Liver (tissue), 9 donors: ENCODE measurements around the gene ORC3. TPM values are rescaled to one million over a fixed set of nuclear protein-coding genes. Genes with fewer than 3 reads are reported as not detected.

Experiments used
- DNase-seq: peaks from one replicate; pipeline ENCODE4 v3.0.0-alpha.2; 2017; ENCODE audit warnings: low spot score
- H3K27ac ChIP-seq, 2 donors: one replicate each; pipeline ENCODE4 v1.7.0; 2013; ENCODE audit warnings: inconsistent platforms in 2 of 2, low read length in 2 of 2, control low read depth in 1 of 2, low read depth in 1 of 2, mild to moderate bottlenecking in 1 of 2
- H3K27me3 ChIP-seq, 4 donors: one replicate each; pipeline versions ENCODE4 v1.6.1 to v1.7.0; 2013; ENCODE audit warnings: low read length in 3 of 4, inconsistent platforms in 1 of 4, mild to moderate bottlenecking in 1 of 4, moderate library complexity in 1 of 4; ENCODE audit not compliant: control insufficient read depth in 4 of 4, insufficient read depth in 4 of 4
- H3K36me3 ChIP-seq, 4 donors: one replicate each; pipeline versions ENCODE4 v1.6.1 to v1.7.0; 2013; ENCODE audit warnings: low read length in 3 of 4, mild to moderate bottlenecking in 3 of 4, low read depth in 1 of 4, moderate library complexity in 1 of 4; ENCODE audit not compliant: control insufficient read depth in 4 of 4, insufficient read depth in 3 of 4
- H3K4me1 ChIP-seq, 4 donors: one replicate each; pipeline versions ENCODE4 v1.6.1 to v1.7.0; 2013; ENCODE audit warnings: low read length in 3 of 4, mild to moderate bottlenecking in 3 of 4, moderate library complexity in 1 of 4; ENCODE audit not compliant: control insufficient read depth in 4 of 4, insufficient read depth in 4 of 4
- H3K4me3 ChIP-seq, 3 donors: one replicate each; pipeline versions ENCODE4 v1.6.1 to v1.7.0; 2013; ENCODE audit warnings: low read length in 3 of 3, control low read depth in 1 of 3, low read depth in 1 of 3, mild to moderate bottlenecking in 1 of 3
- H3K9ac ChIP-seq, 2 donors: one replicate each; pipeline ENCODE4 v1.7.0; 2013; ENCODE audit warnings: low read length in 2 of 2, mild to moderate bottlenecking in 2 of 2, moderate library complexity in 2 of 2, control low read depth in 1 of 2, low read depth in 1 of 2
- H3K9me3 ChIP-seq, 4 donors: one replicate each; pipeline versions ENCODE4 v1.6.1 to v1.7.0; 2013; ENCODE audit warnings: low read length in 3 of 4; ENCODE audit not compliant: control insufficient read depth in 4 of 4
- CTCF ChIP-seq: fragments of 150-350 bp; IDR thresholded peaks from 2 replicates; pipeline ENCODE4 v1.5.1; 2017; ENCODE audit warnings: improper control_type of control experiment, low read depth, low read length; ENCODE audit not compliant: missing input control
- FOXA1 ChIP-seq: IDR thresholded peaks from 2 replicates; pipeline ENCODE4 v1.6.1; 2016; ENCODE audit warnings: antibody characterized with exemption
- GABPA ChIP-seq, 2 donors: IDR thresholded peaks in 1 of 2; conservative IDR thresholded peaks in 1 of 2; 2 replicates each; pipeline ENCODE4 v1.6.1; 2016; ENCODE audit warnings: antibody characterized with exemption in 2 of 2, mild to moderate bottlenecking in 1 of 2, moderate library complexity in 1 of 2
- HNF4A ChIP-seq, 2 donors: conservative IDR thresholded peaks; 2 replicates each; pipeline ENCODE4 v1.6.1; 2016; ENCODE audit warnings: antibody characterized with exemption in 2 of 2, mild to moderate bottlenecking in 2 of 2
- HNF4G ChIP-seq: IDR thresholded peaks from 2 replicates; pipeline ENCODE4 v1.6.1; 2016; ENCODE audit warnings: antibody characterized with exemption
- JUND ChIP-seq, 2 donors: IDR thresholded peaks; 2 replicates each; pipeline ENCODE4 v1.6.1; 2016; ENCODE audit warnings: antibody characterized with exemption in 2 of 2
- MAX ChIP-seq: IDR thresholded peaks from 2 replicates; pipeline ENCODE4 v1.6.1; 2016; ENCODE audit warnings: antibody characterized with exemption
- REST ChIP-seq: IDR thresholded peaks from 2 replicates; pipeline ENCODE4 v1.6.1; 2016; ENCODE audit warnings: antibody characterized with exemption, mild to moderate bottlenecking
- RXRA ChIP-seq, 2 donors: IDR thresholded peaks; 2 replicates each; pipeline ENCODE4 v1.6.1; 2017 to 2018; ENCODE audit warnings: antibody characterized with exemption in 2 of 2, mild to moderate bottlenecking in 1 of 2
- YY1 ChIP-seq: IDR thresholded peaks from 2 replicates; pipeline ENCODE4 v1.6.1; 2016; ENCODE audit warnings: antibody characterized with exemption, mild to moderate bottlenecking
- ZBTB33 ChIP-seq: IDR thresholded peaks from 2 replicates; pipeline ENCODE4 v1.6.1; 2016; ENCODE audit warnings: antibody characterized with exemption
- WGBS: extraction: QIAGEN DNeasy Blood & Tissue Kit; methylation state at CpG from one replicate; pipeline ENCODE4 v1.1.7; 2013; 5-methylcytosine and 5-hydroxymethylcytosine counted together
- polyA plus RNA-seq, 2 donors: library from polyadenylated mRNA; stranded (reverse) in 1 of 2; unstranded in 1 of 2; fragments of 200-250 nt in 1 of 2; fragments of >200 nt in 1 of 2; fragmentation: Nextera tagmentation in 1 of 2; extraction: Ambion mirVana in 1 of 2; gene quantifications; one replicate each; pipeline versions ENCODE4 v1.2.1 to v1.2.3, GENCODE V29; 2013 to 2015
- total RNA-seq, 2 donors: library from RNA; depleted of rRNA; stranded (reverse); fragments of >200 nt; gene quantifications; one replicate each; pipeline ENCODE4 v1.2.3, GENCODE V29; 2014
- donor health status: healthy.
- donor health status: healthy.
- donor health status: healthy.
- donor health status: healthy.
- donor health status: healthy.

Gene ORC3
- total and polyA plus RNA-seq, 4 donors: 5.2 to 14.5 (median 10.5) TPM

GRCh38 chr6:87641065-87641692 lies 51.2 kb downstream of the ORC3 start:
- H3K4me3 ChIP-seq: no peak overlapping the region
- 57% methylated on average over 1 of the region's 1 CpG for WGBS

GRCh38 chr6:87645080-87645479 lies 55.1 kb downstream of the ORC3 start:
- Histone ChIP-seq H3K4me3 (no peak overlapping the region), H3K27ac (no peak overlapping the region)

More at GRCh38 chr6:87641065-87641692, 51.2 kb downstream of the ORC3 start:
- no peak for DNase-seq
- Histone ChIP-seq H3K9ac (no peak overlapping the region), H3K27ac (no peak overlapping the region), H3K27me3 (no peaks in the 10 kb centered on the region), H3K9me3 (no peaks in the 10 kb centered on the region), H3K4me1 (peaks cover 0 to 1% (median 0%) of the 10 kb centered on the region in 4 donors), H3K36me3 (peaks cover 0 to 8% (median 6%) of the 10 kb centered on the region in 4 donors)
- TF ChIP-seq HNF4A (conservative IDR thresholded peaks at IDR 0.05) (no peak), YY1 (no peak), MAX (no peak), GABPA (IDR thresholded peaks at IDR 0.05 in 1 of 2, conservative IDR thresholded peaks at IDR 0.05 in 1 of 2) (no peak)

More at GRCh38 chr6:87645080-87645479, 55.1 kb downstream of the ORC3 start:
- Histone ChIP-seq H3K27me3 (no peaks in the 10 kb centered on the region), H3K9ac (no peak overlapping the region), H3K36me3 (peaks cover 0 to 5% (median 0%) of the 10 kb centered on the region in 4 donors), H3K4me1 (peaks cover 0 to 1% (median 0%) of the 10 kb centered on the region in 4 donors), H3K9me3 (no peaks in the 10 kb centered on the region)
- no peak for DNase-seq
- WGBS: 73% methylated on average over 1 of the region's 1 CpG
- TF ChIP-seq ZBTB33 (no peak), CTCF (no peak), HNF4G (no peak), RXRA (IDR thresholded peaks at IDR 0.05) (no peak), FOXA1 (no peak), JUND (IDR thresholded peaks at IDR 0.05) (no peak), REST (no peak), MAX (no peak), HNF4A (conservative IDR thresholded peaks at IDR 0.05) (no peak)
